IgD-negative memory B cell (primary cell): ENCODE measurements around the gene IQCB1. TPM values are rescaled to one million over a fixed set of nuclear protein-coding genes. Genes with fewer than 3 reads are reported as not detected.
A peak's percentile ranks its signal among the peaks of the same experiment; 100 is the strongest.

ENCODE experiments used
- H3K27ac Mint-ChIP-seq, 3 donors: one replicate each; pipeline ENCODE4 v1.8.0; 2020 to 2022; ENCODE audit warnings: mild to moderate bottlenecking in 3 of 3, mixed read lengths in 3 of 3, moderate library complexity in 1 of 3
- H3K27me3 Mint-ChIP-seq: one replicate; pipeline ENCODE4 v1.8.0; 2021; ENCODE audit warnings: mixed read lengths
- H3K36me3 Mint-ChIP-seq: one replicate; pipeline ENCODE4 v1.8.0; 2020; ENCODE audit warnings: mild to moderate bottlenecking, mixed read lengths
- H3K4me1 Mint-ChIP-seq, 3 donors: one replicate each; pipeline ENCODE4 v1.8.0; 2020 to 2022; ENCODE audit warnings: mixed read lengths in 3 of 3, mild to moderate bottlenecking in 1 of 3
- H3K4me3 Mint-ChIP-seq, 4 donors: one replicate each; pipeline ENCODE4 v1.8.0; 2020 to 2022; ENCODE audit warnings: mild to moderate bottlenecking in 4 of 4, mixed read lengths in 4 of 4, moderate library complexity in 3 of 4
- H3K9me3 Mint-ChIP-seq, 3 donors: one replicate each; pipeline ENCODE4 v1.8.0; 2020 to 2021; ENCODE audit warnings: mixed read lengths in 3 of 3, mild to moderate bottlenecking in 1 of 3
- polyA plus RNA-seq: library from polyadenylated mRNA; unstranded; fragments of 300-500 nt; fragmentation: Illumina TruSeq; gene quantifications from one replicate; pipeline ENCODE4 v1.2.3, GENCODE V29; 2021

Gene IQCB1
- polyA plus RNA-seq, 1 donor from 2014 or later = 28.6 TPM

GRCh38 chr3:121835465-121835801 lies 573 bp upstream of the IQCB1 start:
- Mint-ChIP-seq H3K36me3 (peaks cover 9% of the 10 kb centered on the region), H3K27me3 (no peaks in the 10 kb centered on the region), H3K4me3 (peak overlapping the region; percentile 85 to 97 (median 92)), H3K4me1 (peaks cover 35 to 55% (median 37%) of the 10 kb centered on the region in 3 donors), H3K9me3 (no peaks in the 10 kb centered on the region), H3K27ac (peak overlapping the region; percentile 36 to 84 (median 75))

- Mint-ChIP-seq H3K27me3 (no peaks in the 10 kb centered on the region), H3K4me1 (peaks cover 36 to 60% (median 42%) of the 10 kb centered on the region in 3 donors), H3K27ac (peak overlapping the region; percentile 36 to 84 (median 75)), H3K9me3 (no peaks in the 10 kb centered on the region), H3K36me3 (peaks cover 9% of the 10 kb centered on the region), H3K4me3 (peak overlapping the region; percentile 85 to 97 (median 92))
These were observed 646 bp downstream of the IQCB1 start for GRCh38 chr3:121834157-121834670.

- Mint-ChIP-seq H3K27me3 (no peaks in the 10 kb centered on the region), H3K4me1 (peaks cover 24 to 41% (median 33%) of the 10 kb centered on the region in 3 donors), H3K9me3 (peaks cover 4 to 15% (median 8%) of the 10 kb centered on the region in 3 donors), H3K36me3 (peaks cover 34% of the 10 kb centered on the region), H3K4me3 (peak overlapping the region in 1 of 4 donors; percentile 6), H3K27ac (no peak overlapping the region)
These were observed 11.9 kb downstream of the IQCB1 start for GRCh38 chr3:121822973-121823372.

GRCh38 chr3:121821421-121822199 lies 13.2 kb downstream of the IQCB1 start:
- H3K27me3 Mint-ChIP-seq = no peaks in the 10 kb centered on the region
- peaks cover 8 to 15% (median 8%) of the 10 kb centered on the region in 3 donors for H3K9me3 Mint-ChIP-seq
- no peak overlapping the region for H3K4me3 Mint-ChIP-seq
- H3K27ac Mint-ChIP-seq = peak overlapping the region in 1 of 3 donors; percentile 76
- peaks cover 30 to 45% (median 41%) of the 10 kb centered on the region in 3 donors for H3K4me1 Mint-ChIP-seq
- peaks cover 43% of the 10 kb centered on the region for H3K36me3 Mint-ChIP-seq

- H3K9me3 Mint-ChIP-seq = peaks cover 4 to 15% (median 9%) of the 10 kb centered on the region in 3 donors
- H3K27me3 Mint-ChIP-seq = no peaks in the 10 kb centered on the region
- no peak overlapping the region for H3K27ac Mint-ChIP-seq
- H3K4me1 Mint-ChIP-seq = peaks cover 37 to 53% (median 51%) of the 10 kb centered on the region in 3 donors
- H3K4me3 Mint-ChIP-seq = peak overlapping the region in 1 of 4 donors; percentile 24
- H3K36me3 Mint-ChIP-seq = peaks cover 50% of the 10 kb centered on the region
These were observed 15.6 kb downstream of the IQCB1 start for GRCh38 chr3:121819236-121819635.

GRCh38 chr3:121818578-121818977 lies 16.3 kb downstream of the IQCB1 start:
- Mint-ChIP-seq H3K4me3 (no peak overlapping the region), H3K36me3 (peaks cover 47% of the 10 kb centered on the region), H3K27ac (peak overlapping the region in 1 of 3 donors; percentile 87), H3K4me1 (peaks cover 41 to 59% (median 56%) of the 10 kb centered on the region in 3 donors), H3K27me3 (no peaks in the 10 kb centered on the region), H3K9me3 (peaks cover 4 to 15% (median 11%) of the 10 kb centered on the region in 3 donors)

GRCh38 chr3:121817753-121818152 lies 17.1 kb downstream of the IQCB1 start:
- Mint-ChIP-seq H3K27me3 (no peaks in the 10 kb centered on the region), H3K9me3 (peaks cover 4 to 7% (median 5%) of the 10 kb centered on the region in 3 donors), H3K4me1 (peaks cover 44 to 65% (median 56%) of the 10 kb centered on the region in 3 donors), H3K27ac (peak overlapping the region in 2 of 3 donors; percentile 6 to 57), H3K4me3 (peak overlapping the region in 2 of 4 donors; percentile 7 to 44), H3K36me3 (peaks cover 41% of the 10 kb centered on the region)

GRCh38 chr3:121809249-121809648 lies 25.6 kb downstream of the IQCB1 start:
- Mint-ChIP-seq H3K36me3 (peaks cover 19% of the 10 kb centered on the region), H3K27me3 (no peaks in the 10 kb centered on the region), H3K9me3 (peaks cover 0 to 2% (median 0%) of the 10 kb centered on the region in 3 donors), H3K4me1 (peaks cover 44 to 67% (median 44%) of the 10 kb centered on the region in 3 donors), H3K4me3 (peak overlapping the region; percentile 18 to 86 (median 68)), H3K27ac (peak overlapping the region; percentile 34 to 93 (median 82))

- Mint-ChIP-seq H3K4me3 (peak overlapping the region; percentile 25 to 84 (median 66)), H3K9me3 (no peaks in the 10 kb centered on the region), H3K27ac (peak overlapping the region; percentile 17 to 87 (median 66)), H3K27me3 (no peaks in the 10 kb centered on the region), H3K4me1 (peaks cover 30 to 48% (median 46%) of the 10 kb centered on the region in 3 donors), H3K36me3 (peaks cover 18% of the 10 kb centered on the region)
These were observed 31.0 kb downstream of the IQCB1 start for GRCh38 chr3:121803771-121804320.

GRCh38 chr3:121800906-121801305 lies 34.0 kb downstream of the IQCB1 start:
- peak overlapping the region in 2 of 3 donors; percentile 15 to 21 for H3K27ac Mint-ChIP-seq
- H3K27me3 Mint-ChIP-seq = no peaks in the 10 kb centered on the region
- peaks cover 17% of the 10 kb centered on the region for H3K36me3 Mint-ChIP-seq
- no peak overlapping the region for H3K4me3 Mint-ChIP-seq
- H3K4me1 Mint-ChIP-seq = peaks cover 30 to 48% (median 43%) of the 10 kb centered on the region in 3 donors
- no peaks in the 10 kb centered on the region for H3K9me3 Mint-ChIP-seq

GRCh38 chr3:121796970-121797369 lies 37.9 kb downstream of the IQCB1 start:
- Mint-ChIP-seq H3K9me3 (no peaks in the 10 kb centered on the region), H3K4me1 (peaks cover 43 to 57% (median 50%) of the 10 kb centered on the region in 3 donors), H3K36me3 (peaks cover 17% of the 10 kb centered on the region), H3K27ac (no peak overlapping the region), H3K27me3 (no peaks in the 10 kb centered on the region), H3K4me3 (peak overlapping the region in 2 of 4 donors; percentile 63 to 68)

- peak overlapping the region; percentile 69 to 78 (median 77) for H3K27ac Mint-ChIP-seq
These were observed 40.4 kb downstream of the IQCB1 start for GRCh38 chr3:121794264-121794983.

GRCh38 chr3:121793078-121793477 lies 41.8 kb downstream of the IQCB1 start:
- no peaks in the 10 kb centered on the region for H3K27me3 Mint-ChIP-seq
- H3K36me3 Mint-ChIP-seq = peaks cover 25% of the 10 kb centered on the region
- peaks cover 0 to 2% (median 0%) of the 10 kb centered on the region in 3 donors for H3K9me3 Mint-ChIP-seq
- H3K4me1 Mint-ChIP-seq = peaks cover 41 to 64% (median 51%) of the 10 kb centered on the region in 3 donors
- H3K4me3 Mint-ChIP-seq = peak overlapping the region; percentile 80 to 95 (median 86)
- peak overlapping the region; percentile 89 to 96 (median 90) for H3K27ac Mint-ChIP-seq

More at GRCh38 chr3:121794264-121794983, 40.4 kb downstream of the IQCB1 start:
- Mint-ChIP-seq H3K9me3 (no peaks in the 10 kb centered on the region), H3K4me3 (peak overlapping the region; percentile 56 to 95 (median 83)), H3K27me3 (no peaks in the 10 kb centered on the region), H3K4me1 (peaks cover 38 to 50% (median 44%) of the 10 kb centered on the region in 3 donors), H3K36me3 (peaks cover 18% of the 10 kb centered on the region)

- H3K27ac Mint-ChIP-seq = peak overlapping the region in 1 of 3 donors; percentile 62
- H3K4me1 Mint-ChIP-seq = peaks cover 3 to 23% (median 12%) of the 10 kb centered on the region in 3 donors
- H3K9me3 Mint-ChIP-seq = peaks cover 0 to 2% (median 0%) of the 10 kb centered on the region in 3 donors
- H3K27me3 Mint-ChIP-seq = no peaks in the 10 kb centered on the region
- peak overlapping the region in 1 of 4 donors; percentile 15 for H3K4me3 Mint-ChIP-seq
- H3K36me3 Mint-ChIP-seq = peaks cover 25% of the 10 kb centered on the region
These were observed 48.4 kb downstream of the IQCB1 start for GRCh38 chr3:121786485-121786884.
